Measurements from ENCODE around the gene ZDHHC8.

GRCh38 chr22:20125201-20126174, 6.1 kb upstream of the ZDHHC8 start:
- TF ChIP-seq POLR2A (IDR thresholded peaks at IDR 0.05; ENCODE audit: low read length): no peak
- no peak for TF ChIP-seq ELK1 (IDR thresholded peaks at IDR 0.05; ENCODE audit: low read depth, low read length)
- TF ChIP-seq, protein P1, sequence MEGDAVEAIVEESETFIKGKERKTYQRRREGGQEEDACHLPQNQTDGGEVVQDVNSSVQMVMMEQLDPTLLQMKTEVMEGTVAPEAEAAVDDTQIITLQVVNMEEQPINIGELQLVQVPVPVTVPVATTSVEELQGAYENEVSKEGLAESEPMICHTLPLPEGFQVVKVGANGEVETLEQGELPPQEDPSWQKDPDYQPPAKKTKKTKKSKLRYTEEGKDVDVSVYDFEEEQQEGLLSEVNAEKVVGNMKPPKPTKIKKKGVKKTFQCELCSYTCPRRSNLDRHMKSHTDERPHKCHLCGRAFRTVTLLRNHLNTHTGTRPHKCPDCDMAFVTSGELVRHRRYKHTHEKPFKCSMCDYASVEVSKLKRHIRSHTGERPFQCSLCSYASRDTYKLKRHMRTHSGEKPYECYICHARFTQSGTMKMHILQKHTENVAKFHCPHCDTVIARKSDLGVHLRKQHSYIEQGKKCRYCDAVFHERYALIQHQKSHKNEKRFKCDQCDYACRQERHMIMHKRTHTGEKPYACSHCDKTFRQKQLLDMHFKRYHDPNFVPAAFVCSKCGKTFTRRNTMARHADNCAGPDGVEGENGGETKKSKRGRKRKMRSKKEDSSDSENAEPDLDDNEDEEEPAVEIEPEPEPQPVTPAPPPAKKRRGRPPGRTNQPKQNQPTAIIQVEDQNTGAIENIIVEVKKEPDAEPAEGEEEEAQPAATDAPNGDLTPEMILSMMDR (IDR thresholded peaks at IDR 0.05): no peak
- TF ChIP-seq, protein P2, sequence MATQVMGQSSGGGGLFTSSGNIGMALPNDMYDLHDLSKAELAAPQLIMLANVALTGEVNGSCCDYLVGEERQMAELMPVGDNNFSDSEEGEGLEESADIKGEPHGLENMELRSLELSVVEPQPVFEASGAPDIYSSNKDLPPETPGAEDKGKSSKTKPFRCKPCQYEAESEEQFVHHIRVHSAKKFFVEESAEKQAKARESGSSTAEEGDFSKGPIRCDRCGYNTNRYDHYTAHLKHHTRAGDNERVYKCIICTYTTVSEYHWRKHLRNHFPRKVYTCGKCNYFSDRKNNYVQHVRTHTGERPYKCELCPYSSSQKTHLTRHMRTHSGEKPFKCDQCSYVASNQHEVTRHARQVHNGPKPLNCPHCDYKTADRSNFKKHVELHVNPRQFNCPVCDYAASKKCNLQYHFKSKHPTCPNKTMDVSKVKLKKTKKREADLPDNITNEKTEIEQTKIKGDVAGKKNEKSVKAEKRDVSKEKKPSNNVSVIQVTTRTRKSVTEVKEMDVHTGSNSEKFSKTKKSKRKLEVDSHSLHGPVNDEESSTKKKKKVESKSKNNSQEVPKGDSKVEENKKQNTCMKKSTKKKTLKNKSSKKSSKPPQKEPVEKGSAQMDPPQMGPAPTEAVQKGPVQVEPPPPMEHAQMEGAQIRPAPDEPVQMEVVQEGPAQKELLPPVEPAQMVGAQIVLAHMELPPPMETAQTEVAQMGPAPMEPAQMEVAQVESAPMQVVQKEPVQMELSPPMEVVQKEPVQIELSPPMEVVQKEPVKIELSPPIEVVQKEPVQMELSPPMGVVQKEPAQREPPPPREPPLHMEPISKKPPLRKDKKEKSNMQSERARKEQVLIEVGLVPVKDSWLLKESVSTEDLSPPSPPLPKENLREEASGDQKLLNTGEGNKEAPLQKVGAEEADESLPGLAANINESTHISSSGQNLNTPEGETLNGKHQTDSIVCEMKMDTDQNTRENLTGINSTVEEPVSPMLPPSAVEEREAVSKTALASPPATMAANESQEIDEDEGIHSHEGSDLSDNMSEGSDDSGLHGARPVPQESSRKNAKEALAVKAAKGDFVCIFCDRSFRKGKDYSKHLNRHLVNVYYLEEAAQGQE (IDR thresholded peaks at IDR 0.05): no peak
- TF ChIP-seq BCL3 (IDR thresholded peaks at IDR 0.05): no peak
- TF ChIP-seq RARB (CRISPR knock-in tag; IDR thresholded peaks at IDR 0.05): no peak
- TF ChIP-seq RCOR1 (IDR thresholded peaks at IDR 0.05; ENCODE audit: low read depth, low read length): no peak
- no peak for TF ChIP-seq BHLHE40 (IDR thresholded peaks at IDR 0.05; ENCODE audit: low read depth, low read length)
- TF ChIP-seq ESRRA (IDR thresholded peaks at IDR 0.05; ENCODE audit: borderline replicate concordance, low read length): no peak
- TF ChIP-seq SMC3 (IDR thresholded peaks at IDR 0.05): no peak
- no peak for TF ChIP-seq HDAC2 (IDR thresholded peaks at IDR 0.05)

All from A549 (cell line).